Tibial nerve (tissue), 4 donors: ENCODE data around the gene AFAP1. TPM values are rescaled to one million over a fixed set of nuclear protein-coding genes. Genes with fewer than 3 reads are reported as not detected.

Experiments used
- DNase-seq, 2 donors: peaks; one replicate each; pipeline ENCODE4 v3.0.0-alpha.2; 2019; ENCODE audit warnings: low spot score in 2 of 2
- H3K27ac ChIP-seq, 4 donors: fragments of 200-600 bp; sonication (generic) in 3 of 4; one replicate each; pipeline ENCODE4 v1.5.1; 2017 to 2019; ENCODE audit warnings: mild to moderate bottlenecking in 1 of 4
- H3K27me3 ChIP-seq, 2 donors: fragments of 200-600 bp; sonication (generic) in 1 of 2; one replicate each; pipeline versions ENCODE4 v1.5.1 to v1.6.0; 2017 to 2019
- H3K36me3 ChIP-seq, 3 donors: fragments of 200-600 bp; sonication (generic); one replicate each; pipeline ENCODE4 v1.5.1; 2018 to 2019
- H3K4me1 ChIP-seq, 4 donors: fragments of 200-600 bp; sonication (generic) in 3 of 4; one replicate each; pipeline ENCODE4 v1.5.1; 2017 to 2019
- H3K4me3 ChIP-seq, 4 donors: fragments of 200-600 bp; sonication (generic) in 3 of 4; one replicate each; pipeline ENCODE4 v1.5.1; 2017 to 2019; ENCODE audit warnings: mild to moderate bottlenecking in 1 of 4, moderate library complexity in 1 of 4
- H3K9me3 ChIP-seq, 4 donors: fragments of 200-600 bp; sonication (generic) in 3 of 4; one replicate each; pipeline ENCODE4 v1.5.1; 2017 to 2019
- CTCF ChIP-seq, 5 experiments: fragments of 200-600 bp in 3 of 5; fragments of 450-650 bp in 2 of 5; sonication (generic) in 3 of 5; IDR thresholded peaks; one replicate each; pipeline ENCODE4 v1.5.1; 2016 to 2019; ENCODE audit warnings: antibody characterized with exemption in 5 of 5, mild to moderate bottlenecking in 3 of 5, moderate library complexity in 2 of 5
- EP300 ChIP-seq, 2 donors: sonication (generic); formaldehyde crosslinking; IDR thresholded peaks; one replicate each; pipeline ENCODE4 v1.6.1; 2017; ENCODE audit warnings: antibody characterized with exemption in 2 of 2, mild to moderate bottlenecking in 1 of 2
- POLR2A ChIP-seq, 2 donors: fragments of 450-650 bp; IDR thresholded peaks; one replicate each; pipeline ENCODE4 v1.6.1; 2017; ENCODE audit warnings: antibody characterized with exemption in 2 of 2, mild to moderate bottlenecking in 2 of 2, moderate library complexity in 2 of 2
- WGBS, 2 donors: methylation state at CpG; one replicate each; pipeline ENCODE4 v1.1.5; 2018; 5-methylcytosine and 5-hydroxymethylcytosine counted together
- total RNA-seq, 4 donors: library from RNA; depleted of rRNA; stranded (reverse); fragments of >200 nt; gene quantifications; one replicate each; pipeline ENCODE4 v1.1.0, GENCODE V29; 2016

Gene AFAP1
- total RNA-seq, 4 donors from 2014 or later, result 23.2 to 34.9 (median 32.1) TPM

GRCh38 chr4:7788193-7788592, 151.5 kb downstream of the AFAP1 start:
- DNase-seq, result no peak
- no peak for TF ChIP-seq POLR2A (IDR thresholded peaks at IDR 0.05)
- TF ChIP-seq CTCF (IDR thresholded peaks at IDR 0.05), result no peak
- no peak for TF ChIP-seq EP300 (IDR thresholded peaks at IDR 0.05)
- H3K36me3 ChIP-seq, result peaks cover 0 to 40% (median 0%) of the 10 kb centered on the region in 3 donors

GRCh38 chr4:7787681-7788141, 151.9 kb downstream of the AFAP1 start:
- H3K9me3 ChIP-seq, result no peaks in the 10 kb centered on the region
- no peak overlapping the region for H3K4me3 ChIP-seq
- no peaks in the 10 kb centered on the region for H3K27me3 ChIP-seq
- WGBS, 2 donors, result 90 to 92% methylated on average over 23 to 30 of the region's 30 CpGs
- no peak for DNase-seq
- TF ChIP-seq EP300 (IDR thresholded peaks at IDR 0.05), result no peak
- no peak for TF ChIP-seq CTCF (IDR thresholded peaks at IDR 0.05)
- no peak for TF ChIP-seq POLR2A (IDR thresholded peaks at IDR 0.05)
- H3K36me3 ChIP-seq, result peaks cover 0 to 37% (median 0%) of the 10 kb centered on the region in 3 donors
- peaks cover 0 to 16% (median 2%) of the 10 kb centered on the region in 4 donors for H3K4me1 ChIP-seq
- no peak overlapping the region for H3K27ac ChIP-seq

More at GRCh38 chr4:7788193-7788592, 151.5 kb downstream of the AFAP1 start:
- no peak overlapping the region for H3K4me3 ChIP-seq
- H3K9me3 ChIP-seq, result no peaks in the 10 kb centered on the region
- H3K4me1 ChIP-seq, result peaks cover 0 to 15% (median 4%) of the 10 kb centered on the region in 4 donors
- no peak overlapping the region for H3K27ac ChIP-seq
- whole genome bisulfite sequencing, 2 donors, result 92 to 93% methylated on average over 17 of the region's 17 CpGs
- H3K27me3 ChIP-seq, result no peaks in the 10 kb centered on the region

DNA sequence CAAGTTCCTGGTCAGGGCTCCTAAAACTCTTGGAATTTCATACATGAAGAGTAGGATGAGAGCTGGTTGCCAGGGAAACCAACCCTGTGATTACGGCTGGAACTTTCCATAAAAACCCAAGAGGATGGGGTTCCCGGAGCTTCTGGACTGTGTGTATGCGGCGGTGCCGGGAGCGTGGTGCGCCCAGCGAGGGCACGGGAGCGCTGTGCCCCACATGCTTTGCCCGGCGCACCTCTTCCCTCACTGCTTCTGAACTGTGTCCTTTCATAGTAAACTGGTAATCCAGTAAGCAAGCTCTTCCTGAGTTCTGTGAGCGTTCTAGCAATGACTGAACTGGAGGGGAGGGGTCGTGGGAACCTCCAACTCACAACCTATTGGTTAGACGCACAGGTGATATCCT, 152.6 kb downstream of the AFAP1 start:
- TF ChIP-seq POLR2A (IDR thresholded peaks at IDR 0.05) (no peak), EP300 (IDR thresholded peaks at IDR 0.05) (no peak), CTCF (IDR thresholded peaks at IDR 0.05) (no peak)
- H3K4me3 ChIP-seq, result no peak overlapping the region
- no peak for DNase-seq
- no peaks in the 10 kb centered on the region for H3K9me3 ChIP-seq
- H3K27ac ChIP-seq, result no peak overlapping the region
- peaks cover 0 to 17% (median 3%) of the 10 kb centered on the region in 4 donors for H3K4me1 ChIP-seq
- peaks cover 0 to 35% (median 0%) of the 10 kb centered on the region in 3 donors for H3K36me3 ChIP-seq
- WGBS, 2 donors, result 88 to 93% methylated on average over 15 of the region's 15 CpGs
- no peaks in the 10 kb centered on the region for H3K27me3 ChIP-seq

DNA sequence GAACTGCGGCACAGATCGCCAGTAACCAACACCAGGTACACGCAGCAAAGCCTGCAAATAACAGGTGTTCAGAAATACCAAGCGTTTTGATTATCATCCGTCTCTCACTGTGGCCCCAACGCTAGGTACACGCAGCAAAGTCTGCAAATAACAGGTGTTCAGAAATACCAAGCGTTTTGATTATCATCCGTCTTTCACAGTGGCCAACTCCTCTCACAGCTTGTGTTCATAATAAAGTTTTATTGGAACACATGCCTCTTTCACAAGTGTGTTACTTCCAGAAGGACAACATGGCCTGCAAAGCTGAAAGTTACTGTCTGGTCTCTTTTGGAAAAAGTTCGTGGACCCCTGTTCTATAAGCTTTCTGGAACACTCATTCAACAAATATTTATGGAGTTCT, 153.1 kb downstream of the AFAP1 start:
- Histone ChIP-seq H3K27me3 (no peaks in the 10 kb centered on the region), H3K4me3 (no peak overlapping the region), H3K27ac (no peak overlapping the region), H3K4me1 (peaks cover 0 to 23% (median 8%) of the 10 kb centered on the region in 4 donors), H3K36me3 (peaks cover 0 to 35% (median 0%) of the 10 kb centered on the region in 3 donors), H3K9me3 (no peaks in the 10 kb centered on the region)
- TF ChIP-seq POLR2A (IDR thresholded peaks at IDR 0.05) (no peak), EP300 (IDR thresholded peaks at IDR 0.05) (no peak), CTCF (IDR thresholded peaks at IDR 0.05) (no peak)
- 88 to 96% methylated on average over 10 of the region's 10 CpGs for WGBS, 2 donors
- DNase-seq, result no peak

- Histone ChIP-seq H3K4me1 (peaks cover 0 to 27% (median 10%) of the 10 kb centered on the region in 4 donors), H3K27me3 (no peaks in the 10 kb centered on the region), H3K27ac (no peak overlapping the region), H3K4me3 (no peak overlapping the region), H3K36me3 (peaks cover 0 to 35% (median 0%) of the 10 kb centered on the region in 3 donors), H3K9me3 (no peaks in the 10 kb centered on the region)
- DNase-seq, result no peak
- TF ChIP-seq CTCF (IDR thresholded peaks at IDR 0.05), result no peak
- no peak for TF ChIP-seq EP300 (IDR thresholded peaks at IDR 0.05)
- no peak for TF ChIP-seq POLR2A (IDR thresholded peaks at IDR 0.05)
- WGBS, 2 donors, result 92 to 93% methylated on average over 10 of the region's 10 CpGs
Observed at GRCh38 chr4:7786040-7786439, 153.6 kb downstream of the AFAP1 start.
